ENCODE data around the gene NTRK2. TPM values are rescaled to one million over a fixed set of nuclear protein-coding genes. Genes with fewer than 3 reads are reported as not detected.

NTRK2 gene
- total and polyA plus RNA-seq, 10 of the 15 experiments (the other 5 are each of a cell fraction or from before 2014, with no cell fraction given), result 0.42 to 4.6 (median 0.65) TPM

- no peak for TF ChIP-seq CUX1 (IDR thresholded peaks at IDR 0.05; ENCODE audit: insufficient replicate concordance, low read depth, low read length)
- no peak for TF ChIP-seq KDM1A (IDR thresholded peaks at IDR 0.05; ENCODE audit: borderline replicate concordance)
- no peak for TF ChIP-seq NBN (IDR thresholded peaks at IDR 0.05)
- peak; percentile 69 to 83 for TF ChIP-seq IKZF2 (IDR thresholded peaks at IDR 0.05)
- no peak for TF ChIP-seq SIX5 (IDR thresholded peaks at IDR 0.05; ENCODE audit: low read depth, low read length, severe bottlenecking)
- no peak for TF ChIP-seq CHD2 (IDR thresholded peaks at IDR 0.05; ENCODE audit: borderline replicate concordance, low read depth, low read length)
- TF ChIP-seq TARDBP (IDR thresholded peaks at IDR 0.05; ENCODE audit: borderline replicate concordance), result no peak
- TF ChIP-seq JUND (IDR thresholded peaks at IDR 0.05; ENCODE audit: low read depth, low read length), result peak; percentile 77
- no peak for TF ChIP-seq HDGF (IDR thresholded peaks at IDR 0.05)
- no peak for TF ChIP-seq STAT1 (conservative IDR thresholded peaks at IDR 0.05)
- TF ChIP-seq SUPT20H (IDR thresholded peaks at IDR 0.05; ENCODE audit: borderline replicate concordance, control insufficient read depth, low read depth, low read length), result no peak
- no peak for TF ChIP-seq YBX1 (IDR thresholded peaks at IDR 0.05)
- no peak for TF ChIP-seq ZBTB33 (IDR thresholded peaks at IDR 0.05)
- TF ChIP-seq ZBED1 (IDR thresholded peaks at IDR 0.05; ENCODE audit: borderline replicate concordance), result no peak
- TF ChIP-seq GATAD2B (conservative IDR thresholded peaks at IDR 0.05; ENCODE audit: low read depth), result no peak
- TF ChIP-seq TBL1XR1 (IDR thresholded peaks at IDR 0.05; ENCODE audit: low read depth, low read length), result 0 out of 2 replicates have a peak, but pooled peaks have one; percentile 40
- TF ChIP-seq SREBF1 (IDR thresholded peaks at IDR 0.05; ENCODE audit: low read length), result no peak
- no peak for TF ChIP-seq YY1 (IDR thresholded peaks at IDR 0.05; ENCODE audit: low read depth, low read length)
- TF ChIP-seq, protein P1, sequence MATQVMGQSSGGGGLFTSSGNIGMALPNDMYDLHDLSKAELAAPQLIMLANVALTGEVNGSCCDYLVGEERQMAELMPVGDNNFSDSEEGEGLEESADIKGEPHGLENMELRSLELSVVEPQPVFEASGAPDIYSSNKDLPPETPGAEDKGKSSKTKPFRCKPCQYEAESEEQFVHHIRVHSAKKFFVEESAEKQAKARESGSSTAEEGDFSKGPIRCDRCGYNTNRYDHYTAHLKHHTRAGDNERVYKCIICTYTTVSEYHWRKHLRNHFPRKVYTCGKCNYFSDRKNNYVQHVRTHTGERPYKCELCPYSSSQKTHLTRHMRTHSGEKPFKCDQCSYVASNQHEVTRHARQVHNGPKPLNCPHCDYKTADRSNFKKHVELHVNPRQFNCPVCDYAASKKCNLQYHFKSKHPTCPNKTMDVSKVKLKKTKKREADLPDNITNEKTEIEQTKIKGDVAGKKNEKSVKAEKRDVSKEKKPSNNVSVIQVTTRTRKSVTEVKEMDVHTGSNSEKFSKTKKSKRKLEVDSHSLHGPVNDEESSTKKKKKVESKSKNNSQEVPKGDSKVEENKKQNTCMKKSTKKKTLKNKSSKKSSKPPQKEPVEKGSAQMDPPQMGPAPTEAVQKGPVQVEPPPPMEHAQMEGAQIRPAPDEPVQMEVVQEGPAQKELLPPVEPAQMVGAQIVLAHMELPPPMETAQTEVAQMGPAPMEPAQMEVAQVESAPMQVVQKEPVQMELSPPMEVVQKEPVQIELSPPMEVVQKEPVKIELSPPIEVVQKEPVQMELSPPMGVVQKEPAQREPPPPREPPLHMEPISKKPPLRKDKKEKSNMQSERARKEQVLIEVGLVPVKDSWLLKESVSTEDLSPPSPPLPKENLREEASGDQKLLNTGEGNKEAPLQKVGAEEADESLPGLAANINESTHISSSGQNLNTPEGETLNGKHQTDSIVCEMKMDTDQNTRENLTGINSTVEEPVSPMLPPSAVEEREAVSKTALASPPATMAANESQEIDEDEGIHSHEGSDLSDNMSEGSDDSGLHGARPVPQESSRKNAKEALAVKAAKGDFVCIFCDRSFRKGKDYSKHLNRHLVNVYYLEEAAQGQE (IDR thresholded peaks at IDR 0.05; ENCODE audit: low read depth, low read length), result no peak
- no peak for TF ChIP-seq LARP7 (IDR thresholded peaks at IDR 0.05)
- no peak for TF ChIP-seq TAF1 (IDR thresholded peaks at IDR 0.05; ENCODE audit: borderline replicate concordance, low read depth, low read length)
Observed at GRCh38 chr9:84838879-84839278, 169.3 kb downstream of the NTRK2 start (continued).
